KOPT-K1 (cell line): ENCODE data around the gene RCBTB2.

Experiments
- H3K27ac ChIP-seq: fragments of 200-600 bp; sonication (generic); 2 replicates; pipeline ENCODE4 v1.5.1; 2016; ENCODE audit warnings: antibody characterized with exemption, mild to moderate bottlenecking, low read depth, low read length; ENCODE audit not compliant: poor library complexity, severe bottlenecking
- H3K36me3 ChIP-seq: fragments of 200-600 bp; sonication (generic); 2 replicates; pipeline ENCODE4 v1.5.1; 2017; ENCODE audit warnings: antibody characterized with exemption, mild to moderate bottlenecking, low read length, moderate library complexity; ENCODE audit not compliant: insufficient read depth
- H3K9me3 ChIP-seq: fragments of 200-600 bp; sonication (generic); 2 replicates; pipeline ENCODE4 v1.5.1; 2017; ENCODE audit warnings: antibody characterized with exemption, low read length, mild to moderate bottlenecking; ENCODE audit not compliant: insufficient read depth, poor library complexity, severe bottlenecking

RCBTB2 gene

GRCh38 chr13:48549658-48550057 is 16.8 kb upstream of the RCBTB2 start:
- H3K27ac ChIP-seq, result no peak overlapping the region
- H3K9me3 ChIP-seq, result peaks cover 53% of the 10 kb centered on the region
- no peaks in the 10 kb centered on the region for H3K36me3 ChIP-seq

DNA sequence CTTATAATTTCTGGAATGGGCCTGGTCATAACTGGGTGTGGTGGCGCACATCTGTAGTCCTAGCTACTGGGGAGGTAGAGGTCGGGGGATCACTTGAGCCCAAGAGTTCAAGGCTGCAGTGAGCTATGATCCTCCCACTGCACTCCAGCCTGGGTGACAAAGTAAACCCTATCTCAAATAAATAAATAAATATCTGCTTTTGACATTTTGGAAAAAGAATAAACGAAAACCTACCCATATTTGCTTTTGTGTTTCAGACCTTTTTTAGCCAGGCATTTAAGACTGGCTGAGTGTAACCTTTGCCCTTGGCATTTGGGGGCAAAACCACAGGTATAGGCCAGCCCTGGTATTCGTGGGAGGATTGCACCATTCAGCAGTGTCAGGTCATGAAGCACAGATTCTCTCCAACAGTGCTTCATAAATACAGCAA is 14.8 kb upstream of the RCBTB2 start:
- H3K27ac ChIP-seq, result no peak overlapping the region
- H3K9me3 ChIP-seq, result peaks cover 37% of the 10 kb centered on the region
- H3K36me3 ChIP-seq, result no peaks in the 10 kb centered on the region

- peaks cover 16% of the 10 kb centered on the region for H3K9me3 ChIP-seq
- H3K27ac ChIP-seq, result no peak overlapping the region
- no peaks in the 10 kb centered on the region for H3K36me3 ChIP-seq
These were observed 12.7 kb upstream of the RCBTB2 start for GRCh38 chr13:48545608-48546007.

GRCh38 chr13:48542581-48543341 is 9.9 kb upstream of the RCBTB2 start:
- Histone ChIP-seq H3K27ac (peak overlapping the region; percentile 82), H3K36me3 (no peaks in the 10 kb centered on the region), H3K9me3 (peaks cover 2% of the 10 kb centered on the region)

GRCh38 chr13:48542138-48542537 is 9.3 kb upstream of the RCBTB2 start:
- Histone ChIP-seq H3K27ac (peak overlapping the region; percentile 82), H3K9me3 (peaks cover 8% of the 10 kb centered on the region), H3K36me3 (no peaks in the 10 kb centered on the region)

GRCh38 chr13:48539550-48539949 is 6.7 kb upstream of the RCBTB2 start:
- no peak overlapping the region for H3K27ac ChIP-seq
- no peaks in the 10 kb centered on the region for H3K36me3 ChIP-seq
- peaks cover 25% of the 10 kb centered on the region for H3K9me3 ChIP-seq

DNA sequence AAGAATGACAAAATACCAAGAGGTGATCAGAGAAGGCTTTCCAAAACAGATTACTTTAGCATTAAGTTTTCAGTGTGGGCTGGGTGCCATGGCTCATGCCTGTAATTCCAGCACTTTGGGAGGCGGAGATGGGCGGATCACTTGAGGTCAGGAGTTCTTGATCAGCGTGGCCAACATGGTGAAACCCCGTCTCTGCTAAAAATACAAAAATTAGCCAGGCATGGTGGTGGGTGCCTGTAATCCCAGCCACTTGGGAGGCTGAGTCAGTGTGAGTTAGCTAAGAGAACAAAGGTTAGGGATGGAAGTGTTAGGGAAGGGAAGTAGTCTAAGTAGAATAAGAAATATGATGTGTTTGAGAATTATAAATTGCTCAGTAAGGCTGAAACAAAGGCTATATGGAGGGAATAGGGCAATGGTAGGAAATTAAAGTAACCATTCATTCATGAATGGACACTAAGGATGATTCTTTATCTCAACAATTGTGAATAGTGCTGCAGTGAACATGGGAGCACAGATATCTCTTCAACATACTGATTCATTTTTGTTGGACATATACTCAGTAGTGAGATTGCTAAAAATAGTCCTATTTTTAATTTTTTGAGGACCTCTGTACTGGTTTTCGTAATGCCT is 3.9 kb upstream of the RCBTB2 start:
- no peak overlapping the region for H3K27ac ChIP-seq
- H3K9me3 ChIP-seq, result peaks cover 25% of the 10 kb centered on the region
- H3K36me3 ChIP-seq, result no peaks in the 10 kb centered on the region

DNA sequence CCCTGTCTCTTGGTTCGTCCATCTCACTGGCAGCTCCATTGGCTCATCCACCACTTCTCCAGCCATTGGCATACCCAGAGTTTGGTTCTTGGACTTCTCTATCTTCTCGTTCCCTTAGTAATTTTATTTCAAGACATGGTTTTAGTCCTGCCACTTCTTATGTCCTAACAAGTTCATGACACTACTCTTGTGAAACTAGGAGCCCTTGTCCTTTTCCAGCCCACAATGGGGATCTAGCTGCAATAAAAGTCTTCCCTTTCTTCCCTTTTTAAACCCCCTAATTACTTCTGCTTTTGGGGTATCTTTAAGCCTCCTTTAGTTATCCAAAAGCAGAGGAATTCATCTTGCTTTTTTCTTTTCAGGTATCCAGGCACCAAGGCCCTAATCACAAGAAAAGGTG is 2.9 kb upstream of the RCBTB2 start:
- Histone ChIP-seq H3K27ac (no peak overlapping the region), H3K36me3 (no peaks in the 10 kb centered on the region), H3K9me3 (peaks cover 25% of the 10 kb centered on the region)

GRCh38 chr13:48534911-48535501 is 2.1 kb upstream of the RCBTB2 start:
- H3K36me3 ChIP-seq, result no peaks in the 10 kb centered on the region
- H3K9me3 ChIP-seq, result peaks cover 25% of the 10 kb centered on the region
- H3K27ac ChIP-seq, result peak overlapping the region; percentile 100

GRCh38 chr13:48533961-48534600 is 1.2 kb upstream of the RCBTB2 start:
- Histone ChIP-seq H3K9me3 (peaks cover 25% of the 10 kb centered on the region), H3K36me3 (no peaks in the 10 kb centered on the region), H3K27ac (peak overlapping the region; percentile 100)

DNA sequence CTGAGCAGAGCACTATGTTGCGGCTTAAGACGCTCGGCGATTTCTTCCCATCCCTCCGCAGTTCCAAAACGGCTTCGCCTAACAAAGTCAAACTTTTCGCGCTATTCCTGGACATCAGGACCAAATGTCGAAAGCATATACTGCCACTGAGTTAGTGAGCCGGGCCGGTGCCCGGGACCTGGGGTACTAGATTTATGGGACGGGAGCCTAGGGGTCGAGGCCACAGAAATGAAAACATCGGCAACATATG is 699 bp downstream of the RCBTB2 start:
- Histone ChIP-seq H3K9me3 (peaks cover 17% of the 10 kb centered on the region), H3K27ac (peak overlapping the region; percentile 100), H3K36me3 (no peaks in the 10 kb centered on the region)

DNA sequence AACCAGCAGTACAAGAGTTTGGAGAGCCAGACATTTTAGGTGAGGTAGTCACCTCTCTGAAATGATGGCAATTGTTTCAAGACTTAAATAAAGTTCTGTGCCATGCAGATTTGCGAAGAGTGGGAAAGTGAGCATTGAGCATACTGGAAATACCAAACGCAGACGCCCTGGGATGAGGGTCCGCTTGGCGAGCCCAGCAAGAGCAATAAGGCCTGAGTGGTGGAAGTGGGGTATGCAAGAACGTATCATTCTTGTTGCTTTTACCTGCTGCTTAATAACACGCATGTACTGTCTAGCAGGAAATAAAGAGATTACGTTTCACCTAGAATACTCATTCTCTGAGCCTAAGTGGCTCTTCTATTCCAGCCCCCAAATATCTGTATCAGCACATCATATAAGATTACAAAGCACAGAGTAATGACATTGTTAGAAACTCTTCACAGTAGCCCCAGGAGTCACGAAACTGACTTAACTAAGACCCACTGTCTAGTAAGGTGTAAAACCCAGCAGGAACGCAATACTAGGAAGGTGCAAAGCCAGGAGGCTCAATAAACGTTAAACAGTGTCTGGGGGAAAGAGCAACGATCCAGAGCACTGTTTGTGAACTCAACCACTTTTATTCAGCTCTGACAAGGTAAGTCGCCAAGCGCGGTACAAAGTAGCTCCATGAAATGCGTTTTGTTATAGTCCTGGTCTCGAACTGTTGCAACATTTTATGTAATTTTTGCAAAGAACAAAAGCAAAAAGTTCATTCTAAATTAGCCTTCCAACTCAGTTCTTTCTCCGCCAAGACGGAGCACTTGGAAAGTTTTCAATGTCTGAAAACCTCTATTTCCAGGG is 1.2 kb downstream of the RCBTB2 start:
- H3K27ac ChIP-seq, result peak overlapping the region; percentile 100

GRCh38 chr13:48530833-48531232 is 2.0 kb downstream of the RCBTB2 start:
- H3K9me3 ChIP-seq, result peaks cover 6% of the 10 kb centered on the region
- peak overlapping the region; percentile 100 for H3K27ac ChIP-seq
- no peaks in the 10 kb centered on the region for H3K36me3 ChIP-seq

More for the DNA sequence above, 1.2 kb downstream of the RCBTB2 start:
- Histone ChIP-seq H3K9me3 (peaks cover 11% of the 10 kb centered on the region), H3K36me3 (no peaks in the 10 kb centered on the region)

DNA sequence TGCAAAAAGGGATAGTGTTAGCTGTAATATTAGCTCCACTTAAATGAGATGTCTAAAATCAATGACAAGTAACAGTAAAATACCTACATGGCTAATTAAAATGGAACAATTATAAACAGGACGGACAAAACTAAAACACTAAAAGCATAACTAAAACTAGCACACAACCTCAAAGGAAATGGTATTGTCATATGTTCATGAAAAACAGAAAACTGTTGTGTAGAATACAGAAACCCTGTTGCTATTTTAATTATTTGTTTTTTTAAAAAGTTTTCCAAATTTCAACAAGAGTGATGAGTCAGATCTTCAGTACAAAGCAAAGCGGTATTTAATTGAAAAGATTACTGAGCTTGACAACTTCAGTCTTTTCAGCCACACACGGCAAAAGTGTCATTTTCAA is 4.2 kb downstream of the RCBTB2 start:
- Histone ChIP-seq H3K27ac (peak overlapping the region; percentile 100), H3K9me3 (no peaks in the 10 kb centered on the region), H3K36me3 (no peaks in the 10 kb centered on the region)

DNA sequence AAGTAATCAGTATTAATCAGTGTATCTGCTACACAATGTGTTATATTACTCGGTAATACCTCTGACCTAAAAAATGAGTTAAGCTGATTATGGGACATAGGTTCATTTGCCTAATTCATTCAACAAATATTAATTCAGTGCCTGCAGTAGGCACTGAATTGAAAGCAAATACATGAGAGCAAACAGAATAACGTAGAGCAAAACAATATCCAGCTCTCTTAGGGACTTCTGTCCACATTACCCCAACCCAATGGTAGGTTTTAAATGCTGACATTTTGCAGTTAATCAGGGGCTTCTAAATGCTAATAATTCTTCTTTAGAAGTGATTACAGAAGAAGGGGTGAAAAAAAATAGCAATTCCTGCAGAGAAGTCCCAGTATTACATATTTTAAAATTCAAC is 4.9 kb downstream of the RCBTB2 start:
- H3K9me3 ChIP-seq, result no peaks in the 10 kb centered on the region
- H3K36me3 ChIP-seq, result no peaks in the 10 kb centered on the region
- peak overlapping the region; percentile 100 for H3K27ac ChIP-seq
